DMS53 treated with DMSO at 0.1 percent for 48 hours (cell line): ENCODE results near the gene KCND2.

Source experiments
- DNase-seq: peaks from one replicate; lab custom pipeline; 2025; ENCODE audit not compliant: unreplicated experiment; lab: John Stamatoyannopoulos, UW

The KCND2 gene

GRCh38 chr7:120582916-120583315 lies 309.9 kb downstream of the KCND2 start:
- DNase-seq, result no peak

DNA sequence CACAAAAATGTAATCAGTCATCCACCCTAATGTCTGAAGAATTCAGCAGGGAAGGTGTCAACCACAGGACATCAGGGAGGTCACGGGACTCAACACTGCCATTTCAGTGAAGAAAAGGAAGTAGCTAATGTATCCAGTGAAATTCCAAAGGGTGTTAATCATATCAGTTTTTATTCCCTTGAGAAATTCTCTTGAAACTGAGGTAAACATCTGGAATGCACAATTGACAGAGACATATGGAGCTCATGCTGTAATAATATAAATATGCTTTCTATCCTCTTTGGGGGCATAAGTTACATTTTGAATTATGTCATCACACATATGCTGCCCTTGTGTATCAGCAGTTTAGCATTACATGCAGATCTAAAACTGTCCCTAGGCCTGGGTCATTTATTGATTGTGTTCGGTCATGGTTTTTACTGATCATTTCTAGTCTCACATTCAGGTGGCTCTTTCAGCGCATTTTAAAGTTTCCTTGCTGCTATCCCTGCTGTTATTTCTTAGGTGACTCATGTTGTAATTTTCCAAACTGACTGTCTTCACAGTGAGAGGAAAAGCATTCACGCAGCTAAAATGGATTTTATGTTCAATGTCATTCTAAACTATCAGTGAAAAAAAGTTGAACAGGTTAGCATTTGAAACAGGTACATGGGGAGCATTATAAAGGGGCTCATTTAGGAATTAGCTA lies 311.1 kb downstream of the KCND2 start:
- DNase-seq, result no peak

- no peak for DNase-seq
These were observed 313.6 kb downstream of the KCND2 start for GRCh38 chr7:120586571-120586970.

- DNase-seq, result no peak
These were observed 314.3 kb downstream of the KCND2 start for GRCh38 chr7:120587243-120587642.

DNA sequence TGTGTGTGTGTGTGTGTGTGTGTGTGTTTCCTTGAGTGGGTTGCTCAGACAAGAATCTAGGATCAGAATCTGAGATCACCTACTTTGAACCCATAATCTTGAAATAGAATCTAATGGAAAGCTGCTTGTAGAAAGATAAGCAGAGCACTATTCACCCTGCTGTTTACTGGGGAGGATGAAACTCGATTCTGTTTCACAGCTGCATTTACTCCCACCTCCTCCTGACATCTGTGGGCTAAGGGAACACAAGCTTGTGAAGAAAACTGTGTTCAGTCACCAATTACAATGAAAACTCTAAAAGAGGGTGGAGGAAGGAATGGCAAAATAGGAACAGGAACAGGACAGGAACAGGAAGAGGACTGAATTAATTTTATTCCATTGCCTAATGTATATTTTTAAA lies 315.4 kb downstream of the KCND2 start:
- DNase-seq, result no peak

DNA sequence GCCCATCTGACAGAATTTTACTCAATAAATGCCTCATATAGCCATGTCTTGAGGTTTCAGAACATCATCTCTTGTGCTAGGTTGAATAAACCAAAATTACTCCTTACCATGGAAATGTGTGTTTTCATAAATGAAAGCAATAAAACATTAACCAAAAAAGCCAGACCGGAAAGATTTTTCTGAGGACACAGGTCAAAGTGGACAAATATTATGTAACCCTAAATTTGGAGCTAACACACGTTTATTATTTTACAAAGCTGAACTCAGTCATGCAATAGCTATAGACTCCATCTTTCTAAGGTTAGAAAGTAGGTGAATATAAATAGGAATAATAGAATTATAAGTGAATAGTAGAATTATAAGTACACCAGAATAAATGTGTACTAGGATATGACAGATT lies 315.9 kb downstream of the KCND2 start:
- no peak for DNase-seq

- no peak for DNase-seq
These were observed 327.6 kb downstream of the KCND2 start for GRCh38 chr7:120600607-120601006.

GRCh38 chr7:120603366-120603765 lies 330.4 kb downstream of the KCND2 start:
- DNase-seq, result no peak

GRCh38 chr7:120609136-120609753 lies 336.3 kb downstream of the KCND2 start:
- DNase-seq, result no peak

GRCh38 chr7:120611975-120612374 lies 339.0 kb downstream of the KCND2 start:
- DNase-seq, result no peak

DNA sequence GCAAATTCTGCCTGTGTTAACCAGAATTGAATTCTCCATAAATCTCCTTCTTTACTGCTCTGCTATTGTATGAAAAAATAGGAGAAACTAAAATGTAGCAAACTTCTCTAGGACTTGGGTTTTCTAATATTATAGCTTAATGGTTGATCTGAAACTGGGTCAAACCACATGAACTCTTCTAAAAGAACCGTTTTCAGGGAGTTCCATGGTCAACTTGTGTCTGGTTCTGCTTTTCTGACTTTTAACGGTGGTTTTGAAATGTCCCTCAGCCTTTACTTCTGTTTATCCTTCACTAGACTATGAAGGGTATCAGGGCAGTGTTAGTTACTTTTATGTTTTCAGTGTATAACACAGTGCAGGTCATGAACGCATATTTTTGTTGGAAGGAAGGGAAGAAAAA lies 342.7 kb downstream of the KCND2 start:
- no peak for DNase-seq

GRCh38 chr7:120617275-120617674 lies 344.3 kb downstream of the KCND2 start:
- DNase-seq, result no peak

GRCh38 chr7:120628251-120628650 lies 355.3 kb downstream of the KCND2 start:
- DNase-seq, result no peak

DNA sequence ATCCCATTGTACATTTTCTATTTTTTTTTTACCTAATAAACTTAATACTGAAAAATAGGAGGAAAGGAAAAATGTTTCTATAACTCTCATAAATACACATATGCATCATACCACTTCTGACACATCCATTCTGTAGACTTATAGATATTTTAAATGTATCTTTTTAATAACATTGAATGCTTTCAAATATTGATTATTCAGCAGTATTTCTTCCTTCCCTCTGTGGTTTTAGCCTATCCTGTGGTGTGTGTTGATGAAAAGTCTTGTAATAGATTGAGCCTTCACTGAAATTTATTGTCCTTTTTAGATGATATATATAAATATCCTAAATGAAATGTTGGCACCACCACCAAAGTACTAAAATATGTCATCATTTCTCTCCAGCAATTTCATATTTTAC lies 366.9 kb downstream of the KCND2 start:
- no peak for DNase-seq

DNA sequence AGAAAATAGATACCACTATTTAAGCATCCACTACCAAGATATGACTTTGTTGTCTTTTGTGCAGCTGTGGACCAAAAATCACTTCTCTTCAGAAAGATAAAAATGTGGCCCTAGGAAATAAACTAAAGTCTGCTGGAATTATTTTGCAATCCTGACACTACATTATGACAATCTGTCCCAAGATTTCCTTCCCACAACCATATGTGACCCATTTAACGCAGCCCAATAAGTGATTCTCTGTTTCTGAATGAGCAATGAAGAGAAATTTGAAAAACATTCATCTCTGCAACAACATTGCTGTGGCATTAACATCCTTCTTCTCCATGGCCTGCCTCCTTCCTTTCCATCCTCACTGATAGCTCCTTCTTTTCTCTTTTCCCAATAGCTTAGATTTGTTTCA lies 373.0 kb downstream of the KCND2 start:
- DNase-seq, result no peak

GRCh38 chr7:120654241-120654640 lies 381.3 kb downstream of the KCND2 start:
- DNase-seq, result no peak

DNA sequence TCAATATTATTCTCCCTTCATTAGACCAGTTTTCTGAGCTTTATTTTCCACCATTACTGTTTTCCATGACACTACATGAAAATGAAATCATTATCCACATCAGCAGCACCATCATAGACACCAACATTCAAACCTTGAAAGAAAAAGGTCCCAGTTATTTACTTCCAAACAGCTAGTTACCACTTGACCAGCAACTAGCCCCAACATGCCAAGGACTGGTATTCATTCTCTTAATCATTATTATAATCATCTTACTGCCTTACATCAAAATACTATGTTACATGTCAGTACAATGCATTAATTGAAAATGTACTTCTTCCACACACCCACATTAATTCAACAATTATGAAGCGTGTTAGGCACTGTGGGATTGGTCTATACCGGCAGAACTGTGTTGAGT lies 385.5 kb downstream of the KCND2 start:
- no peak for DNase-seq

GRCh38 chr7:120662291-120662690 lies 389.3 kb downstream of the KCND2 start:
- no peak for DNase-seq

- DNase-seq, result no peak
These were observed 392.1 kb downstream of the KCND2 start for GRCh38 chr7:120665068-120665467.

DNA sequence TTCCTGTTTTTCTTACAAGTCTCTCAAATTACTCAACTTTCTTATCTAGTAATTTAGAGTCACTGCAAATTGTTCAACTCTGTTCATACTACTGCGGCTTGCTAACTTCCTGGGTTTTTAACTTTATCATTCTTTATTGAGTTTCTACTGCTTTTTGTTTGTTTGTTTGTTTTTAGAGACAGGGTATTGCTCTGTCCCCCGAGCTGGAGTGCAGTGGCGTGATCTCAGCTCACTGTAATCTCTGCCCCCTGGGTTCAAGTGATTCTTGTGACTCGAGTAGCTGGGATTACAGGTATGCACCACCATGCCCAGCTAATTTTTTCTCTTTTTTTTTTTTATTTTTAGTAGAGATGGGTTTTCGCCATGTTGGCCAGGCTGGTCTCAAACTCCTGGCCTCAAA lies 402.1 kb downstream of the KCND2 start:
- no peak for DNase-seq

- DNase-seq, result no peak
These were observed 404.6 kb downstream of the KCND2 start for GRCh38 chr7:120677535-120677934.

DNA sequence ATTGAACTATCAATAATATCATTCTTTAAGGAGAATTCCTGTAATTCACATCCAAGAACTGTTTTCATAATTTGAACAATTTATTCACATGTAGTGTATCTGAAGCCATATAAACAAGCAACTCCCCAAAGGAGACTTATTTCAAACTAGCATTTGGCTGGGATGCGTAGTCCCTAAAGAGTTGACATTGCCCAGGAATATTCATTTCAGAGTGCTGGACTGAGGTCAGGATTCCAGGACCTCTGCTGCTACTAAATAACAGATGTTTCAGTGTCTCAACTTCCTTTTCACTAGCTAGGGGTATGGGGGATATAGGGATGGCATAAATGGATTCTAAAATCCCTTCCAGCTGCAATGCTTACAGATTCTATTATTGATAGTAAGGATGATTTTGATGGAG lies 408.0 kb downstream of the KCND2 start:
- DNase-seq, result no peak

GRCh38 chr7:120684463-120684862 lies 411.5 kb downstream of the KCND2 start:
- DNase-seq, result no peak
